ENCODE measurements around the gene MPP7. TPM values are rescaled to one million over a fixed set of nuclear protein-coding genes. Genes with fewer than 3 reads are reported as not detected.

Gene MPP7
- total and polyA plus RNA-seq, 2 donors (not counting 3 experiments of a cell fraction or from before 2014, with no cell fraction given), result 0.17 to 0.73 TPM

DNA sequence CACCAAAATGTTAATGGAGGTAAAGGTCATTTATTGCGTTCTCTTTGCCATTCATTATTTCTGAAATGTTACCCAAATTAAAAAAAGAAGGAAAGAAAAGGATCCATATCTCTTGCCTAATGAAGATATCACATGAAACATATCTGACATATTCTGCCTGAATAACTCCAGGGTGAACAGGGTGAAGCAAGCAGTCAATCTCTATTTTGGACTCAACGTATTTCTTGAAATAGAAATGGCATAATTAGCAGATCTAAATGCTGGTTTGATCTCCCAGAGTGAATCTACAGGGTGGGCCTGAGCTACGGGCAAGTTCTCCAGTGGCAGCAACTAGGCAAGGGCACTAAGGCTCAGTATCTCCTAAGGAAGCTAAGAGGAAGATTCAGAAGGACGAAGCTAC lies 24.0 kb downstream of the MPP7 start:
- Histone ChIP-seq H3K4me3 (replicated peaks in 1 of 3; ENCODE audit: insufficient read depth in 1 of 3, low read depth in 1 of 3, low read length in 3 of 3) (no peak overlapping the region), H3K9ac (replicated peaks; ENCODE audit: extremely low read depth, insufficient read depth, low read length) (no peak overlapping the region), H3K9me3 (replicated peaks; ENCODE audit: control insufficient read depth, insufficient read depth, low read length) (no peaks in the 10 kb centered on the region), H4K20me1 (replicated peaks; ENCODE audit: control insufficient read depth, extremely low read depth, insufficient read depth, low read length) (no peaks in the 10 kb centered on the region), H3K36me3 (ENCODE audit: control insufficient read depth in 2 of 2, extremely low read depth in 1 of 2, insufficient read depth in 2 of 2, low read length in 2 of 2) (no peaks in the 10 kb centered on the region), H3K27ac (ENCODE audit: insufficient read depth, low read depth, low read length) (no peak overlapping the region), H3K4me2 (ENCODE audit: insufficient read depth, low read length) (no peak overlapping the region), H3K79me2 (ENCODE audit: control insufficient read depth, insufficient read depth, low read length) (no peaks in the 10 kb centered on the region), H3K4me1 (ENCODE audit: control insufficient read depth, extremely low read depth, insufficient read depth, low read length) (no peaks in the 10 kb centered on the region), H3K27me3 (ENCODE audit: control insufficient read depth in 2 of 2, insufficient read depth in 2 of 2, low read length in 2 of 2) (no peaks in the 10 kb centered on the region), H2AFZ (ENCODE audit: low read depth, low read length) (no peak overlapping the region), H3K9me1 (replicated peaks; ENCODE audit: control insufficient read depth, extremely low read depth, insufficient read depth, low read length) (no peaks in the 10 kb centered on the region)
- ChIA-PET CTCF (no interaction called here), POLR2A (no interaction called here)
- dilution Hi-C loops (cut with MboI; ENCODE audit: extremely low pct_ligation_motif_present, low sequenced_read_pairs) (no loop called here), intact Hi-C loops (cut with micrococcal nuclease) (no loop called here)
- no peak for DNase-seq (ENCODE audit: low read depth, low spot score)
- no TSS peak for BruUV-seq (replicated peaks)
- FAIRE-seq, result no peak
- no peak for TF ChIP-seq EZH2 (IDR thresholded peaks at IDR 0.05; ENCODE audit: borderline replicate concordance, low read depth, low read length, severe bottlenecking)
- TF ChIP-seq, protein P1, sequence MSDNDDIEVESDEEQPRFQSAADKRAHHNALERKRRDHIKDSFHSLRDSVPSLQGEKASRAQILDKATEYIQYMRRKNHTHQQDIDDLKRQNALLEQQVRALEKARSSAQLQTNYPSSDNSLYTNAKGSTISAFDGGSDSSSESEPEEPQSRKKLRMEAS (IDR thresholded peaks at IDR 0.05; ENCODE audit: insufficient read depth, insufficient read length), result no peak
- TF ChIP-seq GATA2 (IDR thresholded peaks at IDR 0.05; ENCODE audit: insufficient read depth, insufficient read length, low read depth, low read length), result no peak
- TF ChIP-seq MYC (IDR thresholded peaks at IDR 0.05; ENCODE audit: low read depth, low read length), result no peak
- no peak for TF ChIP-seq FOS (IDR thresholded peaks at IDR 0.05; ENCODE audit: borderline replicate concordance, insufficient read depth, low read length)
- TF ChIP-seq, protein P2, sequence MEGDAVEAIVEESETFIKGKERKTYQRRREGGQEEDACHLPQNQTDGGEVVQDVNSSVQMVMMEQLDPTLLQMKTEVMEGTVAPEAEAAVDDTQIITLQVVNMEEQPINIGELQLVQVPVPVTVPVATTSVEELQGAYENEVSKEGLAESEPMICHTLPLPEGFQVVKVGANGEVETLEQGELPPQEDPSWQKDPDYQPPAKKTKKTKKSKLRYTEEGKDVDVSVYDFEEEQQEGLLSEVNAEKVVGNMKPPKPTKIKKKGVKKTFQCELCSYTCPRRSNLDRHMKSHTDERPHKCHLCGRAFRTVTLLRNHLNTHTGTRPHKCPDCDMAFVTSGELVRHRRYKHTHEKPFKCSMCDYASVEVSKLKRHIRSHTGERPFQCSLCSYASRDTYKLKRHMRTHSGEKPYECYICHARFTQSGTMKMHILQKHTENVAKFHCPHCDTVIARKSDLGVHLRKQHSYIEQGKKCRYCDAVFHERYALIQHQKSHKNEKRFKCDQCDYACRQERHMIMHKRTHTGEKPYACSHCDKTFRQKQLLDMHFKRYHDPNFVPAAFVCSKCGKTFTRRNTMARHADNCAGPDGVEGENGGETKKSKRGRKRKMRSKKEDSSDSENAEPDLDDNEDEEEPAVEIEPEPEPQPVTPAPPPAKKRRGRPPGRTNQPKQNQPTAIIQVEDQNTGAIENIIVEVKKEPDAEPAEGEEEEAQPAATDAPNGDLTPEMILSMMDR (IDR thresholded peaks at IDR 0.05; ENCODE audit: extremely low read depth in 1 of 2, insufficient read depth in 1 of 2, low read depth in 1 of 2, low read length in 2 of 2), result no peak
- TF ChIP-seq JUN (IDR thresholded peaks at IDR 0.05; ENCODE audit: borderline replicate concordance, insufficient read depth, insufficient read length, low read depth), result no peak
- TF ChIP-seq POLR2A (IDR thresholded peaks at IDR 0.05; ENCODE audit: low read depth, low read length), result no peak

Measured in endothelial cell of umbilical vein (primary cell).